ENCODE results near the gene TMEM184B.
"Not testable (repeated sequence)": the region's sequence is repeated elsewhere in the genome, so short reads cannot be mapped to it uniquely, and the experiment has no call there.

The TMEM184B gene

GRCh38 chr22:38202437-38203089 is 70.2 kb downstream of the TMEM184B start:
- peak; percentile 58 for DNase-seq

- DNase-seq: peak; percentile 93
Measured at GRCh38 chr22:38201711-38202436, 70.9 kb downstream of the TMEM184B start, which contains the start of gene MAFF. Gene MAFF (plus strand): TSS chr22:38201994. CDS start chr22:38213854, 11,860 bp downstream.

- no peak for DNase-seq
Measured at GRCh38 chr22:38201371-38201710, 71.5 kb downstream of the TMEM184B start.

GRCh38 chr22:38199826-38200559 is 72.8 kb downstream of the TMEM184B start:
- no peak for DNase-seq

- no peak for DNase-seq
Measured at GRCh38 chr22:38196791-38197419, 75.9 kb downstream of the TMEM184B start.

GRCh38 chr22:38193580-38193979 is 79.2 kb downstream of the TMEM184B start:
- DNase-seq: no peak

GRCh38 chr22:38192475-38192863 is 80.3 kb downstream of the TMEM184B start:
- no peak for DNase-seq

GRCh38 chr22:38191731-38192474 is 80.9 kb downstream of the TMEM184B start:
- no peak for DNase-seq

GRCh38 chr22:38191055-38191454 is 81.8 kb downstream of the TMEM184B start:
- no peak for DNase-seq

- no peak for DNase-seq
Measured at GRCh38 chr22:38190581-38190980, 82.2 kb downstream of the TMEM184B start.

- DNase-seq: no peak
Measured at GRCh38 chr22:38189104-38189503, 83.7 kb downstream of the TMEM184B start.

- no peak for DNase-seq
Measured at GRCh38 chr22:38187413-38188212, 85.2 kb downstream of the TMEM184B start.

GRCh38 chr22:38186429-38186828 is 86.4 kb downstream of the TMEM184B start:
- DNase-seq: no peak

GRCh38 chr22:38184788-38185187 is 88.0 kb downstream of the TMEM184B start:
- DNase-seq: peak; percentile 16

- DNase-seq: peak; percentile 99
Measured at GRCh38 chr22:38181453-38182200, 91.2 kb downstream of the TMEM184B start, which contains the start of gene PLA2G6. Gene PLA2G6 (minus strand): TSS chr22:38181830. CDS start chr22:38169426, 12,404 bp downstream.

- peak; percentile 48 for DNase-seq
Measured at GRCh38 chr22:38180841-38181452, 91.9 kb downstream of the TMEM184B start.

GRCh38 chr22:38178605-38178937 is 94.2 kb downstream of the TMEM184B start:
- not testable (repeated sequence) for DNase-seq

GRCh38 chr22:38177926-38178604 is 94.7 kb downstream of the TMEM184B start:
- peak; percentile 10 for DNase-seq

- DNase-seq: not testable (repeated sequence)
Measured at GRCh38 chr22:38177571-38177925, 95.3 kb downstream of the TMEM184B start.

- DNase-seq: no peak
Measured at GRCh38 chr22:38177044-38177443, 95.8 kb downstream of the TMEM184B start.

Data from NCI-H82 (cell line).